Kidney epithelial cell (primary cell): ENCODE results near the gene PRDM8. TPM values are rescaled to one million over a fixed set of nuclear protein-coding genes. Genes with fewer than 3 reads are reported as not detected.

ENCODE experiments used
- DNase-seq: peaks from one replicate; pipeline ENCODE4 v3.0.0-alpha.2; 2010; ENCODE audit warnings: low read depth
- H3K27me3 ChIP-seq: 2 replicates; pipeline ENCODE4 v1.6.0; 2011; ENCODE audit warnings: low read length; ENCODE audit not compliant: control insufficient read depth, insufficient read depth
- H3K36me3 ChIP-seq: 2 replicates; pipeline ENCODE4 v1.5.1; 2011; ENCODE audit warnings: low read length; ENCODE audit not compliant: control insufficient read depth, insufficient read depth
- H3K4me3 ChIP-seq: 2 replicates; pipeline ENCODE4 v1.5.1; 2011; ENCODE audit warnings: low read depth, mild to moderate bottlenecking, control low read depth, low read length
- total RNA-seq: library from RNA; depleted of rRNA; stranded (reverse); fragments of >200 nt; gene quantifications from 2 replicates; pipeline ENCODE4 v1.2.3, GENCODE V29; 2015
- TF ChIP-seq, protein P1 (sequence below): IDR thresholded peaks from 2 replicates; pipeline ENCODE4 v1.5.1; 2011; ENCODE audit warnings: mild to moderate bottlenecking, moderate library complexity, low read length, control low read depth, inconsistent platforms; ENCODE audit not compliant: insufficient read depth, poor library complexity, severe bottlenecking

Gene PRDM8
- total RNA-seq, 1 donor from 2014 or later, result 0.17 TPM

DNA sequence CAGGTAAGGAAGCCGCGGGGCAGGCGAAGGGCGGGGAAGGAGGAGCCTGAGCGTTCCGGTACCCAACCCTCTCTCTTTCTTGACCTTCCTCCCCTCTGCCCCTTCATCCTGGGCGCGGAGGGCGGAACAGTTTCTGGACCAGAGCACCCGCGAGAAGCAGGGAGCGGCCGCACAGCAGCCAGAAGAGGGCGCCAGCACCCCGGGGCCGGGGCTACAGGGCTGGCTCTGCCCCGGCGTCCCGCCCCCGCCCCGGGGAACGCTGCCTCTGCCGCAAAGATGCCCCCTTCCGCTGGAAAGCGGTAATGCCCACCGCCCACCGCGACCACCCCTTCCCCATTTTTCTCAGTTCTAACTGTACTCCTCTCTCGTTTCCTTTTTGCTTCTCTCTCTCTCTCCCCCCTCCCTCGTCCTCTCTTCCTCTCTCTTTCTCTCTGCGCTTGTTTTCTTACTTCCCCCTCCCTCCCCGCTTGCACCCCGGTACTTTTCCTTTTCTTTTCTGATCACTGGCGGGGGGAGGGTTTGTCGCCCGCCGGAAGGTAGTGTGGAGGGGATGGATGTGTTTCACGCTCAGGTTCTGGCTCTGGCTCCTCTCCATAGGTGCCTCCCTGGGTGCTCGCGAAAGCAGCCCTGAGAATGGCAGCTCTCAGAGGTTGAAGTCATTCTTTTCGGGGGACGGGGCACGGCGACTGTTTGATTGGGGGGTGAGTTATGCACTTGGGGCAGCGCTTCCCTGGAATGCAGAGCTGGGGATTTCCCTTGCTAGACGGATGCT, 13.1 kb upstream of the PRDM8 start:
- Histone ChIP-seq H3K36me3 (no peaks in the 10 kb centered on the region), H3K4me3 (peak overlapping the region; percentile 43), H3K27me3 (peaks cover 50% of the 10 kb centered on the region)
- DNase-seq, result no peak
- TF ChIP-seq, protein P1, sequence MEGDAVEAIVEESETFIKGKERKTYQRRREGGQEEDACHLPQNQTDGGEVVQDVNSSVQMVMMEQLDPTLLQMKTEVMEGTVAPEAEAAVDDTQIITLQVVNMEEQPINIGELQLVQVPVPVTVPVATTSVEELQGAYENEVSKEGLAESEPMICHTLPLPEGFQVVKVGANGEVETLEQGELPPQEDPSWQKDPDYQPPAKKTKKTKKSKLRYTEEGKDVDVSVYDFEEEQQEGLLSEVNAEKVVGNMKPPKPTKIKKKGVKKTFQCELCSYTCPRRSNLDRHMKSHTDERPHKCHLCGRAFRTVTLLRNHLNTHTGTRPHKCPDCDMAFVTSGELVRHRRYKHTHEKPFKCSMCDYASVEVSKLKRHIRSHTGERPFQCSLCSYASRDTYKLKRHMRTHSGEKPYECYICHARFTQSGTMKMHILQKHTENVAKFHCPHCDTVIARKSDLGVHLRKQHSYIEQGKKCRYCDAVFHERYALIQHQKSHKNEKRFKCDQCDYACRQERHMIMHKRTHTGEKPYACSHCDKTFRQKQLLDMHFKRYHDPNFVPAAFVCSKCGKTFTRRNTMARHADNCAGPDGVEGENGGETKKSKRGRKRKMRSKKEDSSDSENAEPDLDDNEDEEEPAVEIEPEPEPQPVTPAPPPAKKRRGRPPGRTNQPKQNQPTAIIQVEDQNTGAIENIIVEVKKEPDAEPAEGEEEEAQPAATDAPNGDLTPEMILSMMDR, result peak; percentile 76

DNA sequence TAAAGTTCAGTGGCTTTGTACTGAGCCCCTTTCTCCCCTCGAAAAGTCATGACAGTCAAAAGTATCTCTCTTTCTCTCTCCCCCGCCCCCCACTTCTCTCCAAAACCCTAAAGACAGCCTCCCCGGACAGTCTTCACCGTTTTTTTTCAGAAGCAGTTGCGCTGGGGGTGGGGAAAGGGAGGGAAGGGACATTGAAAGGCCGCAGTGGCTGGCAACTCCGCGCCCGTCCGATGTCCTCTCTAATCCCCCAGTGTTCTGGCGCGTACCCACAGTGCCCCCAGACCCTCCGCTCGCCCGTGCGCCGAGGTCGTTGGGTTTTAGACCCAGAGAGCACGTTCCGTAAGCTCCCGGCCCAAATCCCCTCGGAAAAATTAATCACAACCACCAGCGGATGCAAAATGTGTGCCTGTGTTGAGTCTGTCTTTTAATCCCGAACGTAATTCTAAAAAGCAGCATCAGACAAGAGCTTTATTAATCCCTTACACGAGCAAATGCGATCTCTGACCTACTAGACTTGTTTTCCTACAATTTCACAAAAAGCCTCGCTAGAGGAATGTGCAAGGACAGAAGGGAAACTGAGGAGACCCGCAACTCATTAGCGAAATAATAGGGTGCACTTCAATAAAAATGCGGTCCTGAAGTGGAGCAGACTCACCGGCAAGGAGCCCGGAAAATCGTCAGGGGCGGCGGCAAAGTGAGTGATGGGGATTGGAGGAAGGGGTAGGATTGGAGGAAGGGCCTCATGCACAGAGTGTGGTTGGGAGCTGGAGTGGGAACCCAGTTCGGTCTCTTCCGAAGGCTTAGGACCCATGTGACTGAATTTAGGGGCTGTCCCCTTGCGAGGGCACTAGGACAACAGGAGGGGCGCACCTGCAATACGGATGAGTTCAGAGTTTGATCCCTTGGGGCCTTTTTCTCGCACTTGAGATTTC, 12.2 kb upstream of the PRDM8 start:
- H3K27me3 ChIP-seq, result peaks cover 58% of the 10 kb centered on the region
- no peak for DNase-seq
- peak overlapping the region; percentile 43 for H3K4me3 ChIP-seq
- no peaks in the 10 kb centered on the region for H3K36me3 ChIP-seq
- TF ChIP-seq, protein P1, result no peak

DNA sequence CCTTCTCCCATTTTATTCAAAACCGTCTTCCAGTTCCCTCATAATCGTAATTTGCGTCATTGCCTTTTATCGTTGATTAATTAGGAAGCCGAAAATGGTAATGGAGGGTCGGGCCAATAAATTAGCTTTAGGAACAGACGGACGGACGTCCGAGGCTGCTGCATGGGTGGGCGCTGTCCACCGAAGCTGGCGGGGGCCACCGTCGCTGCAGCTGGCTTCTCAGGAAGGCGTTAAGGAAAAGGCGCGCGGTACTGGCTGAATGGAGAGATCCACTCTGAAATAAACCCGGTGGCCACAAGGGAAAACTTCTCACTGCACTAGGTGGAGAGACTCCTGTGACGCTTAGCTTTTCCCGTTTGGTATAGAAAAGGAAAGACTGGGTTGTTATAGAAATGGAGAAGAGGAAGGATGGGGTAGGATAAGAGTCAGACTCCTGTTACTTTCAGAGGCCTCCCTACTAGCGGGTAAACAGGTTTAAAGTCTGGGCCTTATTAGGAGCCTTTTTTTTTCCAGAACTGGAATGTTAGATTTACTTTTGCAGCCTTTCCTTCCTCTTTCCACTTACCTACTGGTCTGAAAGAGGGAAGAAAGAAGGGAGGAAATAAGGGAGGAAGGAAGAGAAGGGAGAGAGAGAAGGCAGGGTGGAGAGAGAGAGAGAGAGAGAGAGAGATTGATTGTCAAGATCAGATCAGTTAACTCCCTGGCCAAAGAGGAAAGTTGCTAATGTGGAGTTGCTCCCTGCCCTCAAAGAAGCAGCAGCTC, 11.3 kb upstream of the PRDM8 start:
- Histone ChIP-seq H3K27me3 (peaks cover 65% of the 10 kb centered on the region), H3K4me3 (no peak overlapping the region)
- TF ChIP-seq, protein P1, result no peak

DNA sequence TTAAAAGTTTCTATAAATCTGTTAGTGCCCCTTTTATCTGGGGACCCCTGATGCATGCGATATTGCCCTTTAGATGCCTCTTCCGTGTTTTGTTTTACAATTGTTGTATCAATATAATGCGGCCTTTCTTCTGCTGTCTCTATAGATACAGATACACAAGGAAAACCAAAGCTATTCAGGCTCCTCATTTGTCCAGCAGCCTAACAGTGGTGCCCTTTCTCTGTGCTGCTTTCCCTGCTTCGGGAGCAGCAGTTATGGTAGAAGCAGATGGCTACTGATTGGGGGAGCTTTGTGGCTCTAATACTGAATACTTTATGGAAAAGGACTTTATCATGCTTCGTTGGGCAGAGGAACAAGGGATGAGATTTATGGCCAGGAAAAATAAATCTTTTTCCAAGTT, 10.6 kb upstream of the PRDM8 start:
- Histone ChIP-seq H3K4me3 (no peak overlapping the region), H3K36me3 (no peaks in the 10 kb centered on the region), H3K27me3 (peaks cover 65% of the 10 kb centered on the region)
- no peak for DNase-seq
- TF ChIP-seq, protein P1, result no peak

More for the DNA sequence above, 11.3 kb upstream of the PRDM8 start:
- no peaks in the 10 kb centered on the region for H3K36me3 ChIP-seq
- no peak for DNase-seq

DNA sequence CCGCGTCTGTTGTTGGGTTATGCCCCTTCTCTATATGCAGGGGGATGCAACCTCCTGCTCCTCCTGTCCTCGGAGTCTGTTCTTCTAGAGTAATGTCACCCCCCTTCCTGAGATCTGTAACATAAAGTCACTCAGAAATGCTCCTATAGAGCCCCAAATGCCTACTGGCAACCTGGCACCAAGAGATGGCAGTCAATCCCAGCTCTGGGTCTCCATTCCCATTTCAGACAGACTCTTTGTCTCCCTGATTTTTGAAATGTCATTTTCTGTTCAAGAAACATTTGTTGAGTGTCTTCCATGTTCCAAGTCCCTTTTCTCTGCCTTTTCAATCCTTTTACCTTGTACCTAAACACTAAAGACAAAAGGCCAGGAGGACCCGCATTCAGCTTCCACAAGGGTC, 9.6 kb upstream of the PRDM8 start:
- Histone ChIP-seq H3K4me3 (no peak overlapping the region), H3K36me3 (no peaks in the 10 kb centered on the region), H3K27me3 (peaks cover 67% of the 10 kb centered on the region)
- TF ChIP-seq, protein P1, result no peak
- DNase-seq, result no peak
